HTR-8/SVneo (cell line): ENCODE results near the gene SSTR5.
A peak's percentile ranks its signal among the peaks of the same experiment; 100 is the strongest.
"Not testable (repeated sequence)": the region's sequence is repeated elsewhere in the genome, so short reads cannot be mapped to it uniquely, and the experiment has no call there.

Experiments
- DNase-seq: peaks from one replicate; pipeline ENCODE4 v3.0.0; 2011; ENCODE audit warnings: low spot score, mixed read lengths; ENCODE audit not compliant: insufficient read length
- FAIRE-seq: peaks from 2 replicates; lab custom pipeline; 2011; peaks lifted over from hg19 to GRCh38; lab: Jason Lieb, UNC

Gene SSTR5

DNA sequence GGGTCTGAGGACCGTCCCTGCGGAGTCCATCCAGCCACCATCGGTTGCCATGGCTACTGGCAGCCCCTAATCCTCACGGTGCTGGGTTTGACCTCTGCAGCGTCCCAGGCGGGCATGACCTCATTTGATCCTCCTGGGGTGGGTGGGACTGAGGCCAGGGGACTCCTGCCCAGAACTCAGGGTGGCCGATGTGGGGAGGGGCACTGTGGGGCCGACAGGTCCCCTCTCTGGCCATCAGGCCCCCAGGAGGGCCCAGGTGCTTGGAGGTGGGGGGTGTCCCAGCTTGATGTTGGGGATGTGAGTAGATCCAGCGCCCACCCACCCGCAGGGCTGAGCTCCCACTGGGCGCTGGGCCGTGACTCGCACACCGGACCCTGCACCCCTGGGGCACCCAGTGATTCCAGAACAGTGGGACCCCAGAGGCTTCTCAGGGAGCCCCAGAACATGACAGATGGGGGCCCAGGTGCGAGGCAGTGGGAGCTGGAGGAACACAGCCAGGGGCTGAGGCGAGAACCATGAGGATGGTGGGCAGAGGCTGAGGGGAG lies 1.6 kb upstream of the SSTR5 start:
- no peak for DNase-seq
- no peak for FAIRE-seq

DNA sequence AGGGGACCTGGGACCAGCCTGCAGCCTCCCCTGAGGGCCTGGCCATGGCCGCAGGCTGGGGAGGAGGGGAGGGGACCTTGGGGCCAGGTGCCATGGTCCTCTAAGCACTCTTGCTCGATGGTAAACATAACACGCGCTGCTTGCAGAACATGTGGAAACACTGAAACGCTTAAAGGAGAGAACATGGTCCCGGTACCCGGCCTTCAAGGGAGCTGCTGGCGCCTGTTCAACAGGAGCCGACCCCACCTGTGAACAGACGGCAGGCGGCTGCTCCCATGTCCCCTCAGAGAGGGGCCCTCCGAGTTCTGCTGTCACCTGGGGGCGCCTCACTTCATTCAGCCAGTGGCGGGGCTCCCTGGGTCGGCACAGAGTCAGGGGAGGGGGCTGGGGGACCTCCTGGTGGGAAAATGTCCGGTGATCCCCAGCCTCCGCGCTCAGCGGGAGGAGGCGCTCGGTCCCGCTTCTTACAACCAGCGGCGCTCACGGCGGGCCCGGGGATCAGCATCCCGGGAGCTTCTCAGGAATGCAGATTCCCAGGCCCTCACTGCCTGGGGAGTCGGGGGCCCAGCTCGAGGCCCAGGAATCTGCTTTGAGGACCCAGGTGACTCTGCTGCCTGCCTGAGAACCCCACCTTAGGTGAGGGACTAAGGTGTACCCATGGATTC lies 854 bp upstream of the SSTR5 start:
- DNase-seq, result no peak
- no peak for FAIRE-seq

DNA sequence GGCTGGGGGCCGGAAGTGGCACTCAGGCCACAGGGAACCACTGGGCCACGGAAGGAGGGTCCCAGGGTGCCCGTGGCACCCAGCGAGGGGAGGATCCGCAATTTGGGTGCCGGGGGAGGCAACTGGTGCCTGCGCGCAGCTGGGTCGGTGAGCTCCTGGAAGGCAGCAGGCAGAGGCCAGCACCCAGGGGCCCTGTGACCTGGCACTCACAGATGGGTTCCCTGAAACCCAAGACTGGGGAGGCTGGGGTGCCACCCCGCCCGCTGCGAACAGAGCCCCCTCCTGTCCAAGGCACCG lies 663 bp downstream of the SSTR5 start:
- FAIRE-seq, result no peak
- no peak for DNase-seq

DNA sequence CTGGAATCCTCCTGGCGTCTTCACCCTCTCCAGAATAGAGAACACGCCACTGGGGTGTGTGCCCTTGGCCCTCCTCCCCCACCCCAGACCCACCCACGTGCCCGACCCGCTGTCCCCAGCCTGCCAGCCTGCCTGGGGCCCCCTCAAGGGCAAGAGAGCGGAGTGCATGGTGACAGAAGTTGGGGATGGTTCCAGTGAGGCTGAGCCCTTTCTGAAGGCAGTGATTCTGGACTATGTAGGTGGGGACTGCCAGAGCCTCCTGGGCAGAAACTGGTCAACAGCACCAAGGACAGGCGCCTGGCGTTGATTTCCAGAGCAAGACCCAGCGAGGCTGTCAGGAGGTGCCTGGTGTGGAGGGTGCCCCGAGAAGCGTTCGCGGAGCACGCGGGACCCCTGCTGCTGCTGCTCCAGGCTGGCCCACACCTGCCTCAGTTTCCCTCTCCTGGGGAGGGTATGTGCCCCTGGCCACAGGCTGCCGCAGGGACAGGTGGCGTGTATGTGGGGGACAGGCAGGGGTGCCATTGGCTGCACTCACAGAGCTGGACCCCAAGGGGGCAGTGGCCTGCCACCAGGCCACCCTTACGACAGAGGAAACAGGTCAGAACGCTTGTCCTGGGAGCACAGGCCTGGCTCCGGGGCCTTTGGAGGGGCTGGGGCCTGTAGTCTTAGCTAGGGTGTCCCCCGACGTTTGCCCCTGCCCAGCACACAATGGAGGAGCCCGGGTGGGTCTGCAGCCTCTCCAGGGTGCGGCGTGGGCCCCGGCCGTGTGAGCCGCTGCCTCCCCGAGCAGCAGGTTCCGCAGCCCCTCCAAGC lies 1.2 kb downstream of the SSTR5 start:
- DNase-seq, result no peak

GRCh38 chr16:1074379-1074649 lies 1.8 kb downstream of the SSTR5 start:
- no peak for FAIRE-seq
- no peak for DNase-seq

More for the DNA sequence above, 1.2 kb downstream of the SSTR5 start:
- no peak for FAIRE-seq

- DNase-seq (no peak), FAIRE-seq (no peak)
Measured at GRCh38 chr16:1075546-1075945, 3.0 kb downstream of the SSTR5 start.

- FAIRE-seq, result no peak
- no peak for DNase-seq
Measured at GRCh38 chr16:1076801-1077576, 4.4 kb downstream of the SSTR5 start.

DNA sequence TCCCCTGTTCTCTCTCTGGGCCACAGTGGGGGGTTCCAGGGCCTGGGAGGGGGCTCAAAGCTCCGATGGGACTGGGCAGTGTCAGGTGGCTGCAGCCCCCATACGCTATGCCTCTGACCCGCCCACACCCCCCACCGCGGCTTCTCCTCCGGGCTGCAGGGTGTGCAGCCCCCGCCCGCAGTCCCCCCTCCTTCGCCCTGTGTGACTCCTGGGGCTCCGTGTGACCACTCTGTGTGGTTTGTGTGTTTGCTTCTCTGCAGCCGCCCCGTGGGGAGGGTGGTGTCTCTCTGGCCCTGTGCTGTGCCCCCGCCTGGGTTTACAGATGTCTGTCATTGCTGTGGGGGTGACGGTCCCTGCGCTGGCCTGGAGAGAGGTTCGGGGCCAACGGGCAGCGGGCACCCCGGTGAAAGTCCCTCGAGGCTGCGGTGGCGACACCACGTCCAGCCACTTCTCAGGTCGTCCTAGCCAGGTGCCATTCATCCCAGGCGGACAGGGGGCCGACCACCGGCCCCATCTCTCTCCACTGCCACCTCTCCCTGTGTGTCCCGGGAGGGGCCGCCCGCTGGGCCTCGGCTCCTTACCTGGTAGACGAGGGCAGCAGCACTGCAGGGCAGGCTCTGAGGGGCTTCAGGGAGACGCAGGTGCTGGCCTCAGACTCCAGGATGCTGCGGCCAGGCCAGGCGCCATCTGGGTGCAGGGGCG lies 5.5 kb downstream of the SSTR5 start:
- FAIRE-seq, result no peak
- DNase-seq, result no peak

- FAIRE-seq (peak; percentile 76), DNase-seq (peak; percentile 85)
Measured at GRCh38 chr16:1078579-1079021, 6.1 kb downstream of the SSTR5 start.

GRCh38 chr16:1079341-1079740 lies 6.8 kb downstream of the SSTR5 start:
- no peak for DNase-seq
- FAIRE-seq, result no peak

DNA sequence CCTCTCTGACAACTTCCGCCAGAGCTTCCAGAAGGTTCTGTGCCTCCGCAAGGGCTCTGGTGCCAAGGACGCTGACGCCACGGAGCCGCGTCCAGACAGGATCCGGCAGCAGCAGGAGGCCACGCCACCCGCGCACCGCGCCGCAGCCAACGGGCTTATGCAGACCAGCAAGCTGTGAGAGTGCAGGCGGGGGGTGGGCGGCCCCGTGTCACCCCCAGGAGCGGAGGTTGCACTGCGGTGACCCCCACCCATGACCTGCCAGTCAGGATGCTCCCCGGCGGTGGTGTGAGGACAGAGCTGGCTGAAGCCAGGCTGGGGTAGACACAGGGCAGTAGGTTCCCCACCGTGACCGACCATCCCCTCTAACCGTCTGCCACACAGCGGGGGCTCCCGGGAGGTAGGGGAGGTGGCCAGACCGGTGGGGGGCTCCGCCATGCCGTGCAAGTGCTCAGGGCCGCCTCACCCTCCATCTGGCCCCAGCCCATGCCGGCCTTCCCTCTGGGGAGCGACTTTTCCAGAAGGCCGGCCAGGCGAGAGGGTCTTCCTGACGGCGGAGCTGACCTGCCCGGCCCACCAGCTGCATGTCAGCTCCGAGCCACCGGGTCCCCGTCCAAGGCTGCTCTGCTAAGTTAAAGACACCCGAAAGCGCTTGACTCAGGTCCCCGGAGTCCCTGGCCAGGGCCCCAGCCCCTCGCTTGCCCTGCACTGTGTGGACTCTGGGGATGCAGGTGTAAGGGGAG lies 7.4 kb downstream of the SSTR5 start:
- DNase-seq (no peak), FAIRE-seq (no peak)

DNA sequence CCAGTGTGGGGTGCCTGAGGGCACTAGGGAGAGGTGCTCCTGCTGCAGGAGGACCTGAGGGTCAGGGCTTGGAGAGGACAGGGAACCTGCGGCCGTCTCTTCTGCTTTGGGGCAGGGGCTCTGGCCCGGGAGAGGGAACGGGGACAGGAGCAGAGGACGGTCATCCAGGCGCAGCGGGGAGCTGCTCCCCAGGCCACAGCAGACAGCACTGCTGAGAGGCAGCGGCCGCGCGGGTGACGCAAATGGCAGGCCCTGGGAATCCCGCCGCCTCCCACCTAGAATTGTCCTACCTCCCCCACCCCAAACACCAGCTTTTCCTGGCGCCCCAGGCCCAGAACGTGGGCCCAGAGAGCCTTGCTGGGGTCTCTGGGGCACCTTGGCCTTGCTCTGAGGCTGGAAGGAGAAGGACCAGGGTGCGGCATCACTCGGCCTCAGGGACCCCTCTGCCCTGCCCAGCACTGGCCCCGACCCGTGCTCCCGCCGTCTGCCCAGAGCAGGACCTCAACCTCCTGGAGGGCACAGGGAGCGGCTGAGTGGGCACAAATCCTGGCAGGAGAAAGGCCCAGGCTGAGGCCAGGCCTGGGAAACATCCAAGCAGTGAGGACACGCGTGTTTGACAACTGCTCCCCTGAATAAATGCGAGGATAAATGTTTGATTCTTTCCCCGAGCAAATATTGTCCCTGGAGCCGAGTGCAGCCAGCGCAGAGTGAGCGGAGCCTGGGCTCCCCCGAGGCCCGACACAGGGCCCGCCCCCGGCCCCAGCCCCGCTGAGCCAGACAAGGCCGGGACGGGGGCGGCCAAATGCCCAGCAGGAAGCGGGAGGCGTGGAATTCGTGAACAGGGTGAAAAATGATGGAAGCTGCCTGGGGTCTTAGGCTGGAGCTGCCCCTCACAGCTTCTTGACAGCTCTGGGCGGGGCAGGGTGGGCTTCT lies 8.5 kb downstream of the SSTR5 start:
- DNase-seq (no peak), FAIRE-seq (no peak)

GRCh38 chr16:1081734-1082265 lies 9.3 kb downstream of the SSTR5 start:
- DNase-seq, result no peak
- FAIRE-seq, result no peak

DNA sequence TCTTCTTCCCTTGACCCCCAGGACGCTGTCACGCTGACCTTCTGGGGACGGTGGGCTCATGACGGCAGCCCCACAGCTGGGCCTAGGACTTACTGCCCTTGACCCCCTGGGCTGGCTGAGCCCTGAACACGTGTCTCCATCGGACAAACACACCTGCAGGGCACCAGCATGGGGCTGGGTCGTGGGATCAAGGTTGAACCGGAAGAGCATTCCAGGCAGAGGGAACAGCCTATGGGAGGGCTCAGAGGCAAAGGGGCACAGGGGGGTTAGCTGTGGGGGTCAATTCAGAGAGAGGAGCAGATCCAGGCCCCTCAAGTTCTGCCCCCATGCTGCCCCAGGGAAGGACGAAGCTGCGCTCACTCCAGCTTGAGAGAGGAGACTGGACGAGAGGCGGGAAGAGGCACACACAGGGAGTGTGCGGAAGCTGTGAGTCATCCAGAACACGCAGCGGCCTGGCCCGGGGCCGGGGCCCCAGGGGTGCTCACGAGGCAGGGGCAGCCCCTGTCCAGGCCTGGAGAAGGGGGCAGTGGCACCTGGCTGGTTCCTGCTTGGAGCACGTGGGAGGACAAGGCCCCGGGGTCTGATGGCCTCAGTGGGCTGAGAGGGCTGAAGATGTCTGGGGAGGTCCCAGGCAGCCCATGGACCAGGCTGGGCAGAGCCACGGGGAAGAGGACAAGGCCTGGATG lies 9.9 kb downstream of the SSTR5 start:
- FAIRE-seq (peak; percentile 81), DNase-seq (peak; percentile 81)

- FAIRE-seq, result peak; percentile 84
Measured at GRCh38 chr16:1082952-1083675, 10.6 kb downstream of the SSTR5 start.

GRCh38 chr16:1084971-1085370 lies 12.4 kb downstream of the SSTR5 start:
- no peak for DNase-seq
- FAIRE-seq, result no peak

More at GRCh38 chr16:1082952-1083675, 10.6 kb downstream of the SSTR5 start:
- peak; percentile 58 for DNase-seq

DNA sequence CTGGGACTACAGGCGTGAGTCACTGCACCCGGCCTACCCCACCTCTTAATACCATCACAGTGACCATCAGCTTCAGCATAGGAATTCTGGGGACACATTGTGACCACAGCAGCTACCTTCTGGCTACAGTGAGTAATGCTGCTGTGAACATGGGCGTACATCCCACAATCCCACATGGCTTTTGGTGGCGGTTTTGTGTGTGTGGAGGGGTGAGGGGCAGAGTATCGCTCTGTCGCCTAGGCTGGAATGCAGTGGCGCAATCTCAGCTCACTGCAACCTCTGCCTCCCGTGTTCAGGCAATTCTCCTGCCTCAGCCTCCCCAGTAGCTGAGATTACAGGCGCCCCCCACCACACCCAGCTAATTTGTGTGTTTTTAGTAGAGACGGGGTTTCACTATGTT lies 13.9 kb downstream of the SSTR5 start:
- FAIRE-seq, DNase-seq: not testable (repeated sequence)
